ENCODE measurements around the gene C20orf204.

DNA sequence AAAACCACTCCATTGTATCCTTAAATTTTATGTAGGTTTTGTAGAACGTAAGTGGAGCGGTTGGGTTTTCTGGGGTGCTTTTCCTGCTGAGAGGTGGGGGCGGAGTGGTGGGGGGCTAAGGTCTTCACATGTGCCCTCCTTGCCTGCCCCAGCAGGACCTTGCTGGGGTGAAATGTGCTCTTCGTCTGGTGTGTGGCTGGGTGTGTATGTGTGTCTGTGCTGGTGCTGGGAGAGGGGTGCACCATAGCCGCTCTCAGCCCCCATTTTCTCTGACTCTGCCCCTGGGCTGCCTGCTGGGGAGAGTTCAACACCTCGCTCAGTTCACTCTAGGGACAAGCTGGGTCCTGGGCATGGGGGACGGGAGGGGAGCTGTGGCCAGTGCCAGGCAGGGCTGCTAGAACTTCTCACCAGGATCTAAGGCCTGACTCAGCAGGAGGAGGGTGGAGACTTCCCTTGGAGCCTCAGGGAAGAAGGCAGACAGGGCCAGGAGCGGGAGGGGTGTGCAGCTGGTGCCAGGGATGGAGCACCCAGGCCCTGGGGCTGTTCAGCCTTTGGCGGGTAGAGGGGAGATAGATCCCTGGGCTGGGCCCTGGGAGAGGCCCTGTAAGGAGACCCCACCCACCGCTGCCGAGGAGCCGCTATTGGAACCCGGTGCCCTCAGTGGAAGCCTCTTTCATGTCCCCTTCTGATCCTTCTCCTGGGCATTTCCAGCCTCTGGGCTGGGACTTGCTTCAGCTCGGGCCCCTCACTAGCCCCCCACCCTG is 8.7 kb downstream of the C20orf204 start:
- TF ChIP-seq, protein P1, sequence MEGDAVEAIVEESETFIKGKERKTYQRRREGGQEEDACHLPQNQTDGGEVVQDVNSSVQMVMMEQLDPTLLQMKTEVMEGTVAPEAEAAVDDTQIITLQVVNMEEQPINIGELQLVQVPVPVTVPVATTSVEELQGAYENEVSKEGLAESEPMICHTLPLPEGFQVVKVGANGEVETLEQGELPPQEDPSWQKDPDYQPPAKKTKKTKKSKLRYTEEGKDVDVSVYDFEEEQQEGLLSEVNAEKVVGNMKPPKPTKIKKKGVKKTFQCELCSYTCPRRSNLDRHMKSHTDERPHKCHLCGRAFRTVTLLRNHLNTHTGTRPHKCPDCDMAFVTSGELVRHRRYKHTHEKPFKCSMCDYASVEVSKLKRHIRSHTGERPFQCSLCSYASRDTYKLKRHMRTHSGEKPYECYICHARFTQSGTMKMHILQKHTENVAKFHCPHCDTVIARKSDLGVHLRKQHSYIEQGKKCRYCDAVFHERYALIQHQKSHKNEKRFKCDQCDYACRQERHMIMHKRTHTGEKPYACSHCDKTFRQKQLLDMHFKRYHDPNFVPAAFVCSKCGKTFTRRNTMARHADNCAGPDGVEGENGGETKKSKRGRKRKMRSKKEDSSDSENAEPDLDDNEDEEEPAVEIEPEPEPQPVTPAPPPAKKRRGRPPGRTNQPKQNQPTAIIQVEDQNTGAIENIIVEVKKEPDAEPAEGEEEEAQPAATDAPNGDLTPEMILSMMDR (IDR thresholded peaks at IDR 0.05; ENCODE audit: poor library complexity, severe bottlenecking): no peak
- no peak for TF ChIP-seq SMC3 (conservative IDR thresholded peaks at IDR 0.05; ENCODE audit: poor library complexity)

All from neural cell (in vitro differentiated cells).